ENCODE measurements around the gene BEGAIN. TPM values are rescaled to one million over a fixed set of nuclear protein-coding genes. Genes with fewer than 3 reads are reported as not detected.

Gene BEGAIN
- total RNA-seq, 1 donor from 2014 or later = 4.5 TPM

- DNase-seq (ENCODE audit: low spot score) = no peak
These were observed 18.8 kb downstream of the BEGAIN start for GRCh38 chr14:100568164-100568997.

GRCh38 chr14:100567877-100568163 lies 19.4 kb downstream of the BEGAIN start:
- DNase-seq (ENCODE audit: low spot score) = no peak

- DNase-seq (ENCODE audit: low spot score) = no peak
These were observed 20.0 kb downstream of the BEGAIN start for GRCh38 chr14:100567009-100567876.

GRCh38 chr14:100566586-100566985 lies 20.6 kb downstream of the BEGAIN start:
- DNase-seq (ENCODE audit: low spot score) = no peak

- DNase-seq (ENCODE audit: low spot score) = peak; percentile 49
These were observed 21.1 kb downstream of the BEGAIN start for GRCh38 chr14:100566119-100566518.

GRCh38 chr14:100565650-100566049 lies 21.6 kb downstream of the BEGAIN start:
- DNase-seq (ENCODE audit: low spot score) = no peak

- no peak for DNase-seq (ENCODE audit: low spot score)
These were observed 22.7 kb downstream of the BEGAIN start for GRCh38 chr14:100564512-100564911.

GRCh38 chr14:100562751-100563150 lies 24.5 kb downstream of the BEGAIN start:
- no peak for DNase-seq (ENCODE audit: low spot score)

GRCh38 chr14:100561005-100561404 lies 26.2 kb downstream of the BEGAIN start:
- no peak for DNase-seq (ENCODE audit: low spot score)

GRCh38 chr14:100560471-100560870 lies 26.7 kb downstream of the BEGAIN start:
- no peak for DNase-seq (ENCODE audit: low spot score)

GRCh38 chr14:100559455-100559854 lies 27.8 kb downstream of the BEGAIN start:
- DNase-seq (ENCODE audit: low spot score) = no peak

GRCh38 chr14:100558966-100559365 lies 28.3 kb downstream of the BEGAIN start:
- DNase-seq (ENCODE audit: low spot score) = no peak

GRCh38 chr14:100558226-100558625 lies 29.0 kb downstream of the BEGAIN start:
- DNase-seq (ENCODE audit: low spot score) = no peak

- no peak for DNase-seq (ENCODE audit: low spot score)
These were observed 29.6 kb downstream of the BEGAIN start for GRCh38 chr14:100557658-100558057.

GRCh38 chr14:100556936-100557505 lies 30.2 kb downstream of the BEGAIN start:
- no peak for DNase-seq (ENCODE audit: low spot score)

GRCh38 chr14:100556140-100556475 lies 31.1 kb downstream of the BEGAIN start:
- no peak for DNase-seq (ENCODE audit: low spot score)

- no peak for DNase-seq (ENCODE audit: low spot score)
These were observed 31.6 kb downstream of the BEGAIN start for GRCh38 chr14:100555436-100556139.

GRCh38 chr14:100554696-100555320 lies 32.4 kb downstream of the BEGAIN start:
- no peak for DNase-seq (ENCODE audit: low spot score)

- DNase-seq (ENCODE audit: low spot score) = peak; percentile 55
These were observed 33.0 kb downstream of the BEGAIN start for GRCh38 chr14:100554082-100554677.

GRCh38 chr14:100553471-100553870 lies 33.7 kb downstream of the BEGAIN start:
- no peak for DNase-seq (ENCODE audit: low spot score)

- DNase-seq (ENCODE audit: low spot score) = no peak
These were observed 34.6 kb downstream of the BEGAIN start for GRCh38 chr14:100552524-100553125.
